Esophagus muscularis mucosa (tissue), 4 donors: Measurements from ENCODE around the gene OSTC.

Experiments
- CTCF ChIP-seq, 3 experiments: fragments of 200-600 bp in 2 of 3; fragments of 450-650 bp in 1 of 3; sonication (generic) in 2 of 3; IDR thresholded peaks; one replicate each; pipeline ENCODE4 v1.5.1; 2017 to 2019; ENCODE audit warnings: antibody characterized with exemption in 3 of 3, mild to moderate bottlenecking in 2 of 3, moderate library complexity in 1 of 3
- EP300 ChIP-seq: sonication (generic); formaldehyde crosslinking; IDR thresholded peaks from one replicate; pipeline ENCODE4 v1.6.1; 2017; ENCODE audit warnings: antibody characterized with exemption
- POLR2A ChIP-seq: fragments of 450-650 bp; IDR thresholded peaks from one replicate; pipeline ENCODE4 v1.6.1; 2017; ENCODE audit warnings: antibody characterized with exemption, moderate library complexity, mild to moderate bottlenecking, low read depth

GRCh38 chr4:108703966-108704365, 53.6 kb downstream of the OSTC start:
- no peak for TF ChIP-seq EP300
- no peak for TF ChIP-seq CTCF (IDR thresholded peaks at IDR 0.05)
- no peak for TF ChIP-seq POLR2A
